ENCODE results near the gene ZNF789. TPM values are rescaled to one million over a fixed set of nuclear protein-coding genes. Genes with fewer than 3 reads are reported as not detected.

ZNF789 gene
- total RNA-seq, 1 experiment from 2014 or later: 15.1 TPM

DNA sequence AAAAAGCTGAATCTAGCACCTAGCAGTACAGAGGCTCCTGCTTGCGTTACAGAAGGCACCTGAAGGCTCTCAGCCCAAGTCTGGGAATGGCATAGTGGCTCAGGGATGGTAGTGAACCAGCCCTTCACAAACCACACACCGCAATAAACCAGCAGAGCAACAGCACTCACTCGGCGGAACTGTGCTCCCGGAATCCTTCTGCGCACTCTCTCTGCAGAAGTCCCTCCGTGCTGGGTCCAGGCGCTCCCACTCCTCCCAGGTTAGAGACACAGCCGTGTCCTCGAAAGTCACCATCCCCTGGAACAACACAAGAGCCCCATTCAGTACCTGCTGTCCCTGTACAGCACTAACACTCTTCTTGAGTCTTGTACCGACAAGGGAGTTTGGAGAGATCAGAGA is 25.9 kb downstream of the ZNF789 start:
- no CpG with 5 or more reads among the region's 11 CpGs for WGBS (ENCODE audit: extremely low coverage, insufficient read length, low lambda C conversion rate)
- Histone ChIP-seq H4K5ac (ENCODE audit: insufficient read length, low read depth, low read length) (no peak overlapping the region), H3K56ac (ENCODE audit: insufficient read length, low read depth, low read length) (no peak overlapping the region), H4K8ac (replicated peaks; ENCODE audit: insufficient read length, low read depth, low read length) (no peak overlapping the region), H2BK12ac (ENCODE audit: insufficient read length, low read depth, low read length) (no peak overlapping the region), H3K79me1 (ENCODE audit: insufficient read depth, low read depth, low read length, poor library complexity, severe bottlenecking) (no peaks in the 10 kb centered on the region), H3K18ac (ENCODE audit: insufficient read length, low read depth, low read length) (no peak overlapping the region), H2AFZ (ENCODE audit: low read length) (no peak overlapping the region), H3K79me2 (ENCODE audit: insufficient read depth, low read length) (peaks cover 17% of the 10 kb centered on the region), H2BK120ac (ENCODE audit: low read depth, low read length, poor library complexity, severe bottlenecking) (no peak overlapping the region), H3K14ac (ENCODE audit: insufficient read depth, low read length) (no peak overlapping the region), H4K91ac (ENCODE audit: insufficient read length, low read depth, low read length) (no peak overlapping the region), H3K27me3 (ENCODE audit: insufficient read depth, low read length) (no peaks in the 10 kb centered on the region), H3K4ac (ENCODE audit: low read depth, low read length) (no peak overlapping the region), H3T11ph (ENCODE audit: low read length) (no peak overlapping the region), H2AK5ac (ENCODE audit: insufficient read length, low read length) (no peak overlapping the region), H3K27ac (ENCODE audit: insufficient read length, low read depth, low read length) (no peak overlapping the region), H3K9me3 (ENCODE audit: control insufficient read depth, low read depth, low read length) (peaks cover 11% of the 10 kb centered on the region), H2BK5ac (ENCODE audit: insufficient read length, low read length) (no peak overlapping the region), H4K20me1 (ENCODE audit: control insufficient read depth, insufficient read depth, insufficient read length) (no peaks in the 10 kb centered on the region), H3K4me2 (ENCODE audit: insufficient read depth, insufficient read length, low read length) (peak overlapping the region; percentile 98), H3K4me1 (ENCODE audit: insufficient read depth, low read length) (peaks cover 4% of the 10 kb centered on the region; the same call in 1 of the 2 replicates), H2BK15ac (ENCODE audit: low read depth, low read length) (no peak overlapping the region), H2BK20ac (ENCODE audit: low read depth, low read length, poor library complexity, severe bottlenecking) (no peak overlapping the region), H3K23ac (ENCODE audit: insufficient read length, low read depth, low read length) (no peak overlapping the region), H3K9ac (ENCODE audit: extremely low read depth, insufficient read length, low read length) (peak overlapping the region; percentile 55), H3K23me2 (ENCODE audit: insufficient read length, low read depth, low read length, poor library complexity, severe bottlenecking) (peaks cover 12% of the 10 kb centered on the region)
- Mint-ChIP-seq H3K36me3 (ENCODE audit: insufficient read depth in 1 of 3, low read depth in 3 of 3) (peaks cover 41 to 49% (median 44%) of the 10 kb centered on the region in 3 experiments), H3K27ac (peak overlapping the region in 1 of 3 experiments; percentile 17; a peak in 1 of 7 replicates), H3K27me3 (ENCODE audit: low read depth) (no peaks in the 10 kb centered on the region), H3K9me3 (peaks cover 16 to 22% of the 10 kb centered on the region in 2 experiments), H3K4me3 (peak overlapping the region; percentile 98), H3K4me1 (peaks cover 14 to 21% of the 10 kb centered on the region in 2 experiments)
- no peak for DNase-seq
- TF ChIP-seq CTCF (conservative IDR thresholded peaks at IDR 0.05): no peak

All from H9 (cell line).